PC-3 (cell line): ENCODE results near the gene TTLL9. TPM values are rescaled to one million over a fixed set of nuclear protein-coding genes. Genes with fewer than 3 reads are reported as not detected.

ENCODE experiments used
- ATAC-seq: fragments of 200-7000 bp; cut with Tn5 transposase; 2 replicates; pipeline ENCODE4 v1.9.1; 2020; ENCODE audit warnings: mild to moderate bottlenecking, moderate library complexity
- BruUV-seq: library from RNA; stranded (reverse); fragments of 400-500 nt; replicated peaks from 2 replicates; lab custom pipeline; 2021; lab: Mats Ljungman, UMichigan
- CTCF ChIA-PET: fragments of 300-600 bp; sonication (Branson Sonifier 250); formaldehyde crosslinking; loops from one replicate; lab custom pipeline; 2022; ENCODE audit warnings: antibody characterized with exemption; lab: Charles Lee
- POLR2A ChIA-PET: fragments of 300-600 bp; sonication (Branson Sonifier 250); formaldehyde crosslinking; loops from one replicate; lab custom pipeline; 2022; ENCODE audit warnings: antibody characterized with exemption; ENCODE audit not compliant: unreplicated experiment; lab: Charles Lee
- DNase-seq: peaks from one replicate; pipeline ENCODE4 v3.0.0-alpha.2; 2015
- H2AFZ ChIP-seq: fragments of 300-600 bp; sonication (generic); 2 replicates; pipeline ENCODE4 v1.6.0; 2016; ENCODE audit warnings: antibody characterized with exemption, low read length
- H3F3A ChIP-seq: fragments of 300-600 bp; sonication (generic); one replicate; pipeline ENCODE4 v1.6.0; 2017; ENCODE audit warnings: antibody characterized with exemption, low read length, control low read depth, mild to moderate bottlenecking; ENCODE audit not compliant: unreplicated experiment
- H3K27ac ChIP-seq: fragments of 300-600 bp; sonication (generic); 2 replicates; pipeline ENCODE4 v1.5.1; 2016; ENCODE audit warnings: mild to moderate bottlenecking, low read length
- H3K27me3 ChIP-seq: fragments of 300-600 bp; sonication (generic); 2 replicates; pipeline ENCODE4 v1.6.1; 2016; ENCODE audit warnings: low read length, mixed read lengths
- H3K36me3 ChIP-seq: fragments of 300-600 bp; sonication (generic); 2 replicates; pipeline ENCODE4 v1.6.1; 2016; ENCODE audit warnings: low read depth, mixed run types, low read length, mixed read lengths
- H3K4me1 ChIP-seq: fragments of 300-600 bp; sonication (generic); 2 replicates; pipeline ENCODE4 v1.5.1; 2016; ENCODE audit warnings: low read length; ENCODE audit not compliant: insufficient read depth
- H3K4me2 ChIP-seq: fragments of 300-600 bp; sonication (generic); 2 replicates; pipeline ENCODE4 v1.6.0; 2016; ENCODE audit warnings: low read length
- H3K4me3 ChIP-seq: fragments of 300-600 bp; sonication (generic); 2 replicates; pipeline ENCODE4 v1.5.1; 2016; ENCODE audit warnings: mild to moderate bottlenecking, low read length, mixed read lengths
- H3K79me2 ChIP-seq: fragments of 300-600 bp; sonication (generic); 2 replicates; pipeline ENCODE4 v1.6.1; 2017; ENCODE audit warnings: low read length, mixed read lengths
- H3K9ac ChIP-seq: fragments of 300-600 bp; sonication (generic); 2 replicates; pipeline ENCODE4 v1.6.0; 2016; ENCODE audit warnings: mild to moderate bottlenecking, low read length
- H3K9me2 ChIP-seq: fragments of 300-600 bp; sonication (generic); replicated peaks from 2 replicates; pipeline ENCODE4 v1.6.1; 2016; ENCODE audit warnings: mixed run types, low read length, mixed read lengths
- H3K9me3 ChIP-seq: fragments of 300-600 bp; sonication (generic); 2 replicates; pipeline ENCODE4 v1.6.1; 2016; ENCODE audit warnings: low read length, mixed read lengths
- H4K20me1 ChIP-seq: fragments of 300-600 bp; sonication (generic); 2 replicates; pipeline ENCODE4 v1.6.1; 2016; ENCODE audit warnings: low read length, mixed read lengths
- EZH2 ChIP-seq: fragments of 300-600 bp; sonication (generic); IDR thresholded peaks from one replicate; pipeline ENCODE4 v1.6.1; 2017; ENCODE audit warnings: antibody characterized with exemption, mild to moderate bottlenecking, low read length; ENCODE audit not compliant: unreplicated experiment
- EZH2phosphoT487 ChIP-seq: fragments of 300-600 bp; sonication (generic); IDR thresholded peaks from 2 replicates; pipeline ENCODE4 v1.6.1; 2018; ENCODE audit warnings: mild to moderate bottlenecking, antibody characterized with exemption, low read length, borderline replicate concordance
- intact Hi-C: fragments of 100-400 bp; cut with micrococcal nuclease; formaldehyde crosslinking; loops from 2 replicates; pipeline ENCODE4 v1.9.0; 2023
- total RNA-seq: library from RNA; depleted of rRNA; stranded (reverse); fragments of >200 nt; gene quantifications from 2 replicates; pipeline ENCODE4 v1.2.3, GENCODE V29; 2014
- TF ChIP-seq, protein P1 (sequence below): fragments of 300-600 bp; sonication (generic); conservative IDR thresholded peaks from 2 replicates; pipeline ENCODE4 v1.5.1; 2017; ENCODE audit warnings: antibody characterized with exemption, low read depth, mild to moderate bottlenecking, low read length

Gene TTLL9
- total RNA-seq, 1 experiment from 2014 or later: not detected

- H3K4me2 ChIP-seq: peak overlapping the region; percentile 61
- no peak for DNase-seq
- H3K9me2 ChIP-seq: no peaks in the 10 kb centered on the region
- H3F3A ChIP-seq: no peaks in the 10 kb centered on the region
- no TSS peak for BruUV-seq
- H3K36me3 ChIP-seq: no peaks in the 10 kb centered on the region
- peaks cover 26% of the 10 kb centered on the region for H3K4me1 ChIP-seq
- no peaks in the 10 kb centered on the region for H3K9me3 ChIP-seq
- no peaks in the 10 kb centered on the region for H4K20me1 ChIP-seq
- ChIA-PET CTCF (interaction anchor here (0.5 to 0.7 kb wide), 2 partner anchors 12 to 199 kb away, joined by 4 read pairs; no protein-coding TSS in a partner anchor), POLR2A (no interaction called here)
- H3K9ac ChIP-seq: no peak overlapping the region
- no peak overlapping the region for H3K4me3 ChIP-seq
- intact Hi-C loops: no loop called here
- no peaks in the 10 kb centered on the region for H3K27me3 ChIP-seq
- no peak overlapping the region for H3K27ac ChIP-seq
- TF ChIP-seq EZH2phosphoT487: no peak
- TF ChIP-seq EZH2: no peak
- H3K79me2 ChIP-seq: no peaks in the 10 kb centered on the region
- no peak overlapping the region for H2AFZ ChIP-seq
- ATAC-seq: no peak
Measured at GRCh38 chr20:31840906-31841816, 29.3 kb upstream of the TTLL9 start.

- H3K9me3 ChIP-seq: no peaks in the 10 kb centered on the region
- no peaks in the 10 kb centered on the region for H4K20me1 ChIP-seq
- peak overlapping the region; percentile 17; the same call in 1 of the 2 replicates for H3K27ac ChIP-seq
- peak overlapping the region; percentile 61 for H3K4me2 ChIP-seq
- H3K9me2 ChIP-seq: no peaks in the 10 kb centered on the region
- H3K27me3 ChIP-seq: no peaks in the 10 kb centered on the region
- H3K9ac ChIP-seq: no peak overlapping the region
- H3K79me2 ChIP-seq: no peaks in the 10 kb centered on the region
- H3K4me1 ChIP-seq: peaks cover 19% of the 10 kb centered on the region
- DNase-seq: peak; percentile 79
- intact Hi-C loops: no loop called here
- no peaks in the 10 kb centered on the region for H3F3A ChIP-seq
- TF ChIP-seq EZH2phosphoT487 (no peak), EZH2 (no peak)
- TF ChIP-seq, protein P1, sequence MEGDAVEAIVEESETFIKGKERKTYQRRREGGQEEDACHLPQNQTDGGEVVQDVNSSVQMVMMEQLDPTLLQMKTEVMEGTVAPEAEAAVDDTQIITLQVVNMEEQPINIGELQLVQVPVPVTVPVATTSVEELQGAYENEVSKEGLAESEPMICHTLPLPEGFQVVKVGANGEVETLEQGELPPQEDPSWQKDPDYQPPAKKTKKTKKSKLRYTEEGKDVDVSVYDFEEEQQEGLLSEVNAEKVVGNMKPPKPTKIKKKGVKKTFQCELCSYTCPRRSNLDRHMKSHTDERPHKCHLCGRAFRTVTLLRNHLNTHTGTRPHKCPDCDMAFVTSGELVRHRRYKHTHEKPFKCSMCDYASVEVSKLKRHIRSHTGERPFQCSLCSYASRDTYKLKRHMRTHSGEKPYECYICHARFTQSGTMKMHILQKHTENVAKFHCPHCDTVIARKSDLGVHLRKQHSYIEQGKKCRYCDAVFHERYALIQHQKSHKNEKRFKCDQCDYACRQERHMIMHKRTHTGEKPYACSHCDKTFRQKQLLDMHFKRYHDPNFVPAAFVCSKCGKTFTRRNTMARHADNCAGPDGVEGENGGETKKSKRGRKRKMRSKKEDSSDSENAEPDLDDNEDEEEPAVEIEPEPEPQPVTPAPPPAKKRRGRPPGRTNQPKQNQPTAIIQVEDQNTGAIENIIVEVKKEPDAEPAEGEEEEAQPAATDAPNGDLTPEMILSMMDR: no peak
- peak; percentile 78 for ATAC-seq
- 0 out of 2 replicates have a peak overlapping the region, but pooled peaks have one; percentile 13 for H2AFZ ChIP-seq
- no TSS peak for BruUV-seq
- CTCF ChIA-PET: interaction anchor here (0.7 kb wide), 1 partner anchor 11 kb away, joined by 4 read pairs; no protein-coding TSS in a partner anchor
- POLR2A ChIA-PET: no interaction called here
- no peaks in the 10 kb centered on the region for H3K36me3 ChIP-seq
- H3K4me3 ChIP-seq: no peak overlapping the region
Measured at GRCh38 chr20:31841928-31842327, 28.5 kb upstream of the TTLL9 start.

DNA sequence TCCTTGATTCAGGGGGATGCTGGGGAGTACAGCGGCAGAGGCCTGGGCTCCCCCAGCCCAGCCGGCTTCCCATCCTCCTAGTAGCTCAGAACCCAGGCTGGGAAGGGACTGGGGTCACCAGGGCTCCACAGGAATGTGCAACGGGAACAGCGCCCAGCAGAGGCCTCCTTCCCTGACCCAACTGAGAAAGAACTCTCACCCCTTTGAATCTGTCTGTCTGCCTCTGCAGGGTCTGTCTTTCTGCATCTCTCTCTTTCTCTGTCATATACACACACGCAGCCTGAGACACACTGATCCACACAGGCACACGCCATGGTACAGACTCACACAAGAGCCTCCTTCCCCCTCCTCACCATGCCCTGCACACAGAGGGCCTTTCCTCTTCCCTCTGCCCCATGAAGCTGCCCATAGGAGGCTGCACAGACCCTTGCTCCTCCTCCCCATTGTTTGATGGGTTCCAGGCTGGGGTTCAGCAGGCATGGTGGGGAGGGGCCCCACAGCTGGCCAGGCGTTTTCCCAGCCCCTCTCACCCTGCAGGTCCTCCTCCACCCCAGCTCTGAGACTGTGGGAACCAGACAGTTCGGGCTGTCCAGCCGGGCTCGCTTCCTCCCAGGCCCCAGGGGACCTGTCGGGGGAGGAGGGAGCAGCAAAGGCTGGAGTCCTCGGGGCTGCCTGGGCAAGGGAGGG is 27.8 kb upstream of the TTLL9 start:
- ChIA-PET POLR2A (no interaction called here), CTCF (interaction anchor here (0.9 kb wide), 1 partner anchor 208 kb away, joined by 3 read pairs; no protein-coding TSS in a partner anchor)
- Histone ChIP-seq H3K27ac (peak overlapping the region; percentile 17; the same call in 1 of the 2 replicates), H3K9me2 (no peaks in the 10 kb centered on the region), H3K9me3 (no peaks in the 10 kb centered on the region), H3K27me3 (no peaks in the 10 kb centered on the region), H3K9ac (no peak overlapping the region), H3K4me2 (peak overlapping the region; percentile 61), H3K36me3 (no peaks in the 10 kb centered on the region), H3K4me3 (no peak overlapping the region), H3K79me2 (no peaks in the 10 kb centered on the region), H4K20me1 (no peaks in the 10 kb centered on the region), H2AFZ (0 out of 2 replicates have a peak overlapping the region, but pooled peaks have one; percentile 13), H3K4me1 (peaks cover 19% of the 10 kb centered on the region), H3F3A (no peaks in the 10 kb centered on the region)
- peak; percentile 5; the same call in 1 of the 2 replicates for ATAC-seq
- no TSS peak for BruUV-seq
- intact Hi-C loops: no loop called here
- TF ChIP-seq, protein P1: no peak
- TF ChIP-seq EZH2phosphoT487: no peak
- no peak for TF ChIP-seq EZH2
- DNase-seq: peak; percentile 25
